H9 (cell line): ENCODE measurements around the gene SRGAP1. TPM values are rescaled to one million over a fixed set of nuclear protein-coding genes. Genes with fewer than 3 reads are reported as not detected.

ENCODE experiments used
- DNase-seq: peaks from one replicate; pipeline ENCODE4 v3.0.0-alpha.2; 2017
- H2AFZ ChIP-seq: one replicate; pipeline ENCODE4 v1.6.1; 2013; ENCODE audit warnings: mild to moderate bottlenecking, low read length, control low read depth, moderate library complexity
- H2AK5ac ChIP-seq: 2 replicates; pipeline ENCODE4 v1.6.1; 2013; ENCODE audit warnings: low read length, control low read depth, mixed read lengths; ENCODE audit not compliant: insufficient read length
- H2BK120ac ChIP-seq: one replicate; pipeline ENCODE4 v1.6.1; 2013; ENCODE audit warnings: low read depth, mild to moderate bottlenecking, low read length, control low read depth, inconsistent platforms; ENCODE audit not compliant: poor library complexity, severe bottlenecking
- H2BK12ac ChIP-seq: 2 replicates; pipeline ENCODE4 v1.6.1; 2013; ENCODE audit warnings: low read length, control low read depth, mixed read lengths, low read depth; ENCODE audit not compliant: insufficient read length
- H2BK15ac ChIP-seq: 2 replicates; pipeline ENCODE4 v1.6.1; 2013; ENCODE audit warnings: low read depth, low read length, control low read depth
- H2BK20ac ChIP-seq: one replicate; pipeline ENCODE4 v1.6.1; 2013; ENCODE audit warnings: low read depth, mild to moderate bottlenecking, low read length, control low read depth, inconsistent platforms; ENCODE audit not compliant: poor library complexity, severe bottlenecking
- H2BK5ac ChIP-seq: 2 replicates; pipeline ENCODE4 v1.6.1; 2013; ENCODE audit warnings: low read length, control low read depth, mixed read lengths; ENCODE audit not compliant: insufficient read length
- H3K14ac ChIP-seq: 2 replicates; pipeline ENCODE4 v1.6.1; 2013; ENCODE audit warnings: low read length, control low read depth; ENCODE audit not compliant: insufficient read depth
- H3K18ac ChIP-seq: 2 replicates; pipeline ENCODE4 v1.6.1; 2013; ENCODE audit warnings: low read depth, mild to moderate bottlenecking, mixed read lengths, low read length, control low read depth; ENCODE audit not compliant: insufficient read length
- H3K23ac ChIP-seq: 2 replicates; pipeline ENCODE4 v1.6.1; 2013; ENCODE audit warnings: low read length, control low read depth, mixed read lengths, low read depth; ENCODE audit not compliant: insufficient read length
- H3K23me2 ChIP-seq: 2 replicates; pipeline ENCODE4 v1.6.1; 2013; ENCODE audit warnings: low read depth, mild to moderate bottlenecking, mixed read lengths, low read length, control low read depth; ENCODE audit not compliant: insufficient read length, poor library complexity, severe bottlenecking
- H3K27ac ChIP-seq: 2 replicates; pipeline ENCODE4 v1.5.1; 2013; ENCODE audit warnings: low read length, control low read depth, mixed read lengths, low read depth; ENCODE audit not compliant: insufficient read length
- H3K27me3 ChIP-seq: 2 replicates; pipeline ENCODE4 v1.6.1; 2013; ENCODE audit warnings: low read length, control low read depth, inconsistent platforms; ENCODE audit not compliant: insufficient read depth
- H3K4ac ChIP-seq: 2 replicates; pipeline ENCODE4 v1.6.1; 2013; ENCODE audit warnings: low read depth, mild to moderate bottlenecking, control low read depth, inconsistent platforms, low read length, moderate library complexity
- H3K4me1 ChIP-seq: 2 replicates; pipeline ENCODE4 v1.6.1; 2013; ENCODE audit warnings: low read length, control low read depth, inconsistent platforms; ENCODE audit not compliant: insufficient read depth
- H3K4me2 ChIP-seq: 2 replicates; pipeline ENCODE4 v1.6.1; 2013; ENCODE audit warnings: low read length, control low read depth, mixed read lengths; ENCODE audit not compliant: insufficient read length, insufficient read depth
- H3K56ac ChIP-seq: 2 replicates; pipeline ENCODE4 v1.6.1; 2013; ENCODE audit warnings: low read depth, mild to moderate bottlenecking, mixed read lengths, low read length, control low read depth; ENCODE audit not compliant: insufficient read length
- H3K79me1 ChIP-seq: 2 replicates; pipeline ENCODE4 v1.6.1; 2013; ENCODE audit warnings: low read depth, mild to moderate bottlenecking, moderate library complexity, low read length, control low read depth, inconsistent platforms; ENCODE audit not compliant: insufficient read depth, poor library complexity, severe bottlenecking
- H3K79me2 ChIP-seq: 2 replicates; pipeline ENCODE4 v1.6.1; 2013; ENCODE audit warnings: low read length, control low read depth, inconsistent platforms; ENCODE audit not compliant: insufficient read depth
- H3K9ac ChIP-seq: 2 replicates; pipeline ENCODE4 v1.6.1; 2013; ENCODE audit warnings: low read length, control low read depth, mixed read lengths; ENCODE audit not compliant: insufficient read length; ENCODE audit errors: extremely low read depth
- H3K9me3 ChIP-seq: one replicate; pipeline ENCODE4 v1.6.1; 2013; ENCODE audit warnings: low read depth, low read length, inconsistent platforms; ENCODE audit not compliant: control insufficient read depth
- H3T11ph ChIP-seq: one replicate; pipeline ENCODE4 v1.6.1; 2013; ENCODE audit warnings: mild to moderate bottlenecking, low read length, control low read depth, inconsistent platforms
- H4K20me1 ChIP-seq: one replicate; pipeline ENCODE4 v1.6.1; 2013; ENCODE audit not compliant: control insufficient read depth, insufficient read length, insufficient read depth
- H4K5ac ChIP-seq: 2 replicates; pipeline ENCODE4 v1.6.1; 2013; ENCODE audit warnings: low read depth, mild to moderate bottlenecking, mixed read lengths, low read length, control low read depth; ENCODE audit not compliant: insufficient read length
- H4K8ac ChIP-seq: replicated peaks from 2 replicates; pipeline ENCODE4 v1.6.1; 2013; ENCODE audit warnings: low read length, control low read depth, mixed read lengths, low read depth; ENCODE audit not compliant: insufficient read length
- H4K91ac ChIP-seq: 2 replicates; pipeline ENCODE4 v1.6.1; 2013; ENCODE audit warnings: low read depth, mild to moderate bottlenecking, moderate library complexity, mixed read lengths, low read length, control low read depth; ENCODE audit not compliant: insufficient read length
- H3K27ac Mint-ChIP-seq, 3 experiments: 2 replicates in 2 of 3; 3 replicates in 1 of 3; pipeline ENCODE4 v1.8.0; 2020 to 2021; ENCODE audit warnings: mixed read lengths in 3 of 3, mild to moderate bottlenecking in 1 of 3, moderate library complexity in 1 of 3
- H3K27me3 Mint-ChIP-seq: 2 replicates; pipeline ENCODE4 v1.8.0; 2021; ENCODE audit warnings: low read depth, mild to moderate bottlenecking, moderate library complexity, mixed read lengths
- H3K36me3 Mint-ChIP-seq, 3 experiments: 2 replicates in 2 of 3; 3 replicates in 1 of 3; pipeline ENCODE4 v1.8.0; 2020 to 2021; ENCODE audit warnings: low read depth in 3 of 3, mixed read lengths in 3 of 3; ENCODE audit not compliant: insufficient read depth in 1 of 3
- H3K4me1 Mint-ChIP-seq, 2 experiments: 2 replicates each; pipeline ENCODE4 v1.8.0; 2020; ENCODE audit warnings: mixed read lengths in 2 of 2
- H3K4me3 Mint-ChIP-seq, 2 experiments: 2 replicates in 1 of 2; 3 replicates in 1 of 2; pipeline ENCODE4 v1.8.0; 2020 to 2021; ENCODE audit warnings: mild to moderate bottlenecking in 2 of 2, mixed read lengths in 2 of 2, moderate library complexity in 1 of 2
- H3K9me3 Mint-ChIP-seq, 2 experiments: 2 replicates in 1 of 2; 3 replicates in 1 of 2; pipeline ENCODE4 v1.8.0; 2020; ENCODE audit warnings: mild to moderate bottlenecking in 2 of 2, mixed read lengths in 2 of 2, moderate library complexity in 1 of 2
- WGBS: extraction: QIAGEN DNeasy Blood & Tissue Kit; methylation state at CpG from one replicate; pipeline ENCODE4 v1.1.7; 2013; ENCODE audit warnings: missing lambda C conversion rate, low lambda C conversion rate, mixed read lengths; ENCODE audit not compliant: insufficient read length; ENCODE audit errors: extremely low coverage; 5-methylcytosine and 5-hydroxymethylcytosine counted together
- total RNA-seq: library from RNA; stranded (reverse); gene quantifications from 2 replicates; pipeline ENCODE4 v1.2.1, GENCODE V29; 2021
- TF ChIP-seq, protein P1 (sequence below): fragments of 200-600 bp; sonication (generic); conservative IDR thresholded peaks from 3 replicates; pipeline ENCODE4 v1.8.0; 2021; ENCODE audit warnings: antibody characterized with exemption, mild to moderate bottlenecking

SRGAP1 gene
- total RNA-seq, 1 experiment from 2014 or later, result 4.8 TPM

DNA sequence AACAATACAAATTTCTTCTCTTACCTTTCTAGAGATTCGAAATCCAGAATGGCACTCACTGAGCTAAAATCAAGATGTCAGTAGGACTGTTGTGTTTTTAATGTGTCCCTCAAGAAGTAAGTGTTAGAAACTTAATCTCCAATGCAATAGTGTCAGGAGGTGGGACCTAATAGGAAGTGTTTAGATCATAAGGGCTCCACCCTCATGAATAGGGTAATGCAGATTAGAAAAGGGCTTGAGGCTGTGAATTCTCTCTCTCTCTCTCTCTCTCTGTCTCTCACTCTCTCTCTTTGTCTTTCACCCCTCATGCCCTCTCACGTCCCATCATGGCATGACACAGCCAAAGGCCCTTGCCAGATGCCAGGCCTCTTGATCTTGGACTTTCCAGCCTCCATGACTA, 15.6 kb upstream of the SRGAP1 start:
- Histone ChIP-seq H3K27ac (no peak overlapping the region), H3K4me2 (no peak overlapping the region), H3K56ac (no peak overlapping the region), H4K20me1 (no peaks in the 10 kb centered on the region), H2AK5ac (no peak overlapping the region), H2BK12ac (no peak overlapping the region), H2BK20ac (no peak overlapping the region), H3K9me3 (peaks cover 8% of the 10 kb centered on the region), H4K5ac (no peak overlapping the region), H2BK120ac (no peak overlapping the region), H4K8ac (no peak overlapping the region), H3K23me2 (no peaks in the 10 kb centered on the region), H3K27me3 (no peaks in the 10 kb centered on the region), H2BK15ac (no peak overlapping the region), H3K23ac (no peak overlapping the region), H3K4ac (no peak overlapping the region), H3K4me1 (no peaks in the 10 kb centered on the region), H2AFZ (no peak overlapping the region), H2BK5ac (no peak overlapping the region), H3K79me2 (no peaks in the 10 kb centered on the region), H4K91ac (no peak overlapping the region), H3K9ac (no peak overlapping the region), H3K14ac (no peak overlapping the region), H3K18ac (no peak overlapping the region), H3K79me1 (no peaks in the 10 kb centered on the region), H3T11ph (no peak overlapping the region)
- no peak for DNase-seq
- no peak overlapping the region for H3K27ac Mint-ChIP-seq
- H3K36me3 Mint-ChIP-seq, result peaks cover 0 to 13% (median 0%) of the 10 kb centered on the region in 3 experiments; a peak in 3 of 7 replicates
- TF ChIP-seq, protein P1, sequence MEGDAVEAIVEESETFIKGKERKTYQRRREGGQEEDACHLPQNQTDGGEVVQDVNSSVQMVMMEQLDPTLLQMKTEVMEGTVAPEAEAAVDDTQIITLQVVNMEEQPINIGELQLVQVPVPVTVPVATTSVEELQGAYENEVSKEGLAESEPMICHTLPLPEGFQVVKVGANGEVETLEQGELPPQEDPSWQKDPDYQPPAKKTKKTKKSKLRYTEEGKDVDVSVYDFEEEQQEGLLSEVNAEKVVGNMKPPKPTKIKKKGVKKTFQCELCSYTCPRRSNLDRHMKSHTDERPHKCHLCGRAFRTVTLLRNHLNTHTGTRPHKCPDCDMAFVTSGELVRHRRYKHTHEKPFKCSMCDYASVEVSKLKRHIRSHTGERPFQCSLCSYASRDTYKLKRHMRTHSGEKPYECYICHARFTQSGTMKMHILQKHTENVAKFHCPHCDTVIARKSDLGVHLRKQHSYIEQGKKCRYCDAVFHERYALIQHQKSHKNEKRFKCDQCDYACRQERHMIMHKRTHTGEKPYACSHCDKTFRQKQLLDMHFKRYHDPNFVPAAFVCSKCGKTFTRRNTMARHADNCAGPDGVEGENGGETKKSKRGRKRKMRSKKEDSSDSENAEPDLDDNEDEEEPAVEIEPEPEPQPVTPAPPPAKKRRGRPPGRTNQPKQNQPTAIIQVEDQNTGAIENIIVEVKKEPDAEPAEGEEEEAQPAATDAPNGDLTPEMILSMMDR, result no peak
- no CpG with 5 or more reads among the region's 2 CpGs for WGBS
- H3K27me3 Mint-ChIP-seq, result no peaks in the 10 kb centered on the region; the same call in 1 of the 2 replicates
- H3K4me3 Mint-ChIP-seq, result no peak overlapping the region
- no peaks in the 10 kb centered on the region for H3K4me1 Mint-ChIP-seq
- peaks cover 12 to 13% of the 10 kb centered on the region in 2 experiments for H3K9me3 Mint-ChIP-seq
